Uterus (tissue), 4 donors: ENCODE data around the gene NOL12. TPM values are rescaled to one million over a fixed set of nuclear protein-coding genes. Genes with fewer than 3 reads are reported as not detected.

Experiments used
- DNase-seq, 2 donors: peaks; one replicate each; pipeline ENCODE4 v3.0.0-alpha.2; 2019 to 2020
- H3K27ac ChIP-seq, 2 donors: fragments of 200-600 bp; sonication (generic); 1 replicate in 1 of 2; 2 replicates in 1 of 2; pipeline ENCODE4 v1.5.1; 2016 to 2018
- H3K27me3 ChIP-seq, 2 donors: fragments of 200-600 bp; sonication (generic); one replicate each; pipeline ENCODE4 v1.5.1; 2018 to 2019; ENCODE audit warnings: control low read depth in 1 of 2
- H3K36me3 ChIP-seq, 2 donors: fragments of 200-600 bp; sonication (generic); one replicate each; pipeline ENCODE4 v1.5.1; 2019; ENCODE audit warnings: control low read depth in 1 of 2
- H3K4me1 ChIP-seq, 2 donors: fragments of 200-600 bp; sonication (generic); one replicate each; pipeline ENCODE4 v1.5.1; 2018 to 2019; ENCODE audit warnings: control low read depth in 1 of 2
- H3K4me3 ChIP-seq, 2 donors: fragments of 200-600 bp; sonication (generic); 1 replicate in 1 of 2; 2 replicates in 1 of 2; pipeline ENCODE4 v1.5.1; 2018 to 2019; ENCODE audit warnings: mild to moderate bottlenecking in 1 of 2
- H3K9me3 ChIP-seq, 2 donors: fragments of 200-600 bp; sonication (generic); one replicate each; pipeline ENCODE4 v1.5.1; 2019; ENCODE audit warnings: control low read depth in 1 of 2
- POLR2A ChIP-seq, 2 donors: fragments of 450-650 bp; IDR thresholded peaks; one replicate each; pipeline ENCODE4 v1.6.1; 2016; ENCODE audit warnings: antibody characterized with exemption in 2 of 2, mild to moderate bottlenecking in 1 of 2, moderate library complexity in 1 of 2
- intact Hi-C: fragments of 100-400 bp; cut with DNase I; formaldehyde crosslinking; loops from one replicate; pipeline ENCODE4 v1.15.1; 2023; ENCODE audit warnings: low total_unique reads
- total RNA-seq, 4 donors: library from RNA; depleted of rRNA in 3 of 4; stranded (reverse); fragments of >200 nt in 3 of 4; gene quantifications; one replicate each; pipeline versions ENCODE4 v1.1.0 to v1.2.4, GENCODE V29; 2014 to 2023
- TF ChIP-seq, protein P1 (sequence below), 4 experiments: fragments of 200-600 bp in 2 of 4; fragments of 450-650 bp in 2 of 4; sonication (generic) in 2 of 4; IDR thresholded peaks; one replicate each; pipeline ENCODE4 v1.5.1; 2016 to 2019; ENCODE audit warnings: antibody characterized with exemption in 4 of 4, mild to moderate bottlenecking in 2 of 4, moderate library complexity in 1 of 4
- donor health status: DM: yes; HTN: yes; CAD: no.

The NOL12 gene
- total RNA-seq, 4 donors from 2014 or later, result 11.8 to 74.3 (median 20.9) TPM

DNA sequence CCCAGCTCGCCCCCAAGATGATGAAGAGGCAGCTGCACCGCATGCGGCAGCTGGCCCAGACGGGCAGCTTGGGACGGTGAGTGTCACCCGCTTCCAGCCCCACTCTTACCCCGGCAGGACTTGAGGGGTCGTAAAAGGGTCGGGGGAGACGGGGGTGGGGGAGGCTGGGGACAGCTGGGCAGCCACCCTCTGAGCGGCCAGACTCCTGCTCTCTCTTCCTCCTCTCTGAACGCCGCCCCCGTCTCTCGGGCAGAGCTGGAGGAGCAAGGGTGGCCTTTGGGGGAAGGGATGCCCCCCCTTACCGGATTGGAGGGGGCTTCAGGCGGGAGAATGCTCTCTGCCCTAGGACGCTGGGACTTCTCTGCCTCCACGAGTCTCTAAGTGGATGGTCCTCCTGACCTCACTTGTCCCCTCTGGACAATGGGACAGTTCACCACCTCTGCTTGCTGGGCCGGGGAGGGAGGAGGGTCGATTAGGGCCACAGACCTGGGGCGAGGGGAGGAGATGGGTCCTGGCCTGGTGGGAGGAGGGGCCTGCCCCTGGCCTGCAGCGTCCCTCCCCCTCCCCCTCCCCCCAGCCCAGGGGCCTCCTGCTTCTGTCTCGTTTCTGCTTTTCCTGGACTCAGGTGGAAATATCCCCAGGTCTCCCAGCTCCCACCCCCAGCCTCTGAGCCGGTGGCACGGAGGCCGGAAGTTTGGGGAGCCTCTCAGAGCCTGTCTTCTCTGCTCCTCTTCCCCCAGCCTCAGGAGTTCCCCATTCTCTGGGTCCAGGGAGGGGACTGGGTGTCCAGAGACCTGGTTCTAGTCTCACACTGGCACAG, 46.2 kb upstream of the NOL12 start:
- H3K27me3 ChIP-seq, result no peaks in the 10 kb centered on the region

DNA sequence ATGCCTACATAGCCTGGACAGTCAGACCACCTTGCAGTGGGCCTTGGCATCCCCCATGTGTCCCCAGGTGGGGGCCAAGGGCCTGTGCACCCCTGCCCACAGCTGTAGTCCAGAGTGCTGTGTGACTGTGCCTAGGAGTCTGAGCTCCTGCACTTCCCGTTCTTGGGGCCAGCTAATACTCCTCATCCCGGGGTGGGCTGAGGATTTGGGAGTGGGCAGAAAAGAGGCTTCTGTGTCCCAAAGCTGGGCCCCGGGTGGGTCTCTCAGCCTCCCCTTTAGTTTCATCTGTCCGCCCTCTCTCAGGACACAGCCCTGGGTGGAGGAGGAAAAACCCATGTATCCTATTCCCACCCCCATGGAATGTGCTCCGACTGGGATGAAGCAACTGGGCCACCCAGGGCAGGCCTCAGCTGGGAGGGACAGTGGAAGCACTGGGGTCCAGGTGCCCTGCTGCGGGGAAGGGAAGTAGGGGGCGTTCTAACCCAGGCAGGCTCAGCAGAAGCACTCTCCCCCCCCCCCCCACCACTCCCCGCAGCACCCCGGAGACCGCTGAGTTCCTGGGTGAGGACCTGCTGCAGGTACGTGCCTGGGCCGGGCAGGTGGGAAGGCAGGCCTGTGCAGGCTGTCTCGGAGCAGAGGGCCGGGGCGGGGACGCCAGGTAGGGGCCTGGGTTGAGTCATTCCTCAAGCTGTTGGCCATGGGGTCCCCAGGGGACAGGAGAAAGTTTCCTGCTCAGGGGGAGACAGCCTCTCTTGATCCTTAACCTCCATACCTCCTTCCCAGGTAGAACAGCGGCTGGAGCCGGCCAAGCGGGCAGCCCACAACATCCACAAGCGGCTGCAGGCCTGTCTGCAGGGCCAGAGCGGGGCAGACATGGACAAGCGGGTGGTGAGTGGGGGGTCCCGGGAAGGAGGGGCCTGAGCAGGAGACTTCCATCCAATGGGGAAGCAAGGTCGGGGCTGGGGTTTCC, 45.3 kb upstream of the NOL12 start:
- H3K27ac ChIP-seq, result peak overlapping the region in 1 of 2 donors; percentile 89
- no peaks in the 10 kb centered on the region for H3K27me3 ChIP-seq
- intact Hi-C loops, result loop anchor here (5.0 to 10.0 kb wide), 2 partner anchors 41 to 154 kb away; no protein-coding TSS in a partner anchor
- DNase-seq, result no peak
- no peaks in the 10 kb centered on the region for H3K36me3 ChIP-seq
- H3K9me3 ChIP-seq, result no peaks in the 10 kb centered on the region
- peaks cover 0 to 14% of the 10 kb centered on the region in 2 donors for H3K4me1 ChIP-seq
- TF ChIP-seq, protein P1, sequence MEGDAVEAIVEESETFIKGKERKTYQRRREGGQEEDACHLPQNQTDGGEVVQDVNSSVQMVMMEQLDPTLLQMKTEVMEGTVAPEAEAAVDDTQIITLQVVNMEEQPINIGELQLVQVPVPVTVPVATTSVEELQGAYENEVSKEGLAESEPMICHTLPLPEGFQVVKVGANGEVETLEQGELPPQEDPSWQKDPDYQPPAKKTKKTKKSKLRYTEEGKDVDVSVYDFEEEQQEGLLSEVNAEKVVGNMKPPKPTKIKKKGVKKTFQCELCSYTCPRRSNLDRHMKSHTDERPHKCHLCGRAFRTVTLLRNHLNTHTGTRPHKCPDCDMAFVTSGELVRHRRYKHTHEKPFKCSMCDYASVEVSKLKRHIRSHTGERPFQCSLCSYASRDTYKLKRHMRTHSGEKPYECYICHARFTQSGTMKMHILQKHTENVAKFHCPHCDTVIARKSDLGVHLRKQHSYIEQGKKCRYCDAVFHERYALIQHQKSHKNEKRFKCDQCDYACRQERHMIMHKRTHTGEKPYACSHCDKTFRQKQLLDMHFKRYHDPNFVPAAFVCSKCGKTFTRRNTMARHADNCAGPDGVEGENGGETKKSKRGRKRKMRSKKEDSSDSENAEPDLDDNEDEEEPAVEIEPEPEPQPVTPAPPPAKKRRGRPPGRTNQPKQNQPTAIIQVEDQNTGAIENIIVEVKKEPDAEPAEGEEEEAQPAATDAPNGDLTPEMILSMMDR (IDR thresholded peaks at IDR 0.05), result no peak
- TF ChIP-seq POLR2A (IDR thresholded peaks at IDR 0.05), result no peak
- peak overlapping the region in 1 of 2 donors; percentile 63 for H3K4me3 ChIP-seq

More for the DNA sequence above, 46.2 kb upstream of the NOL12 start:
- no peak for TF ChIP-seq POLR2A (IDR thresholded peaks at IDR 0.05)
- TF ChIP-seq, protein P1 (IDR thresholded peaks at IDR 0.05), result no peak
- DNase-seq, result no peak
- Histone ChIP-seq H3K4me1 (peaks cover 0 to 14% of the 10 kb centered on the region in 2 donors), H3K4me3 (peak overlapping the region; percentile 29 to 63), H3K36me3 (no peaks in the 10 kb centered on the region), H3K27ac (peak overlapping the region; percentile 43 to 89), H3K9me3 (no peaks in the 10 kb centered on the region)
- intact Hi-C loops, result loop anchor here (5.0 to 10.0 kb wide), 2 partner anchors 42 to 155 kb away; no protein-coding TSS in a partner anchor

DNA sequence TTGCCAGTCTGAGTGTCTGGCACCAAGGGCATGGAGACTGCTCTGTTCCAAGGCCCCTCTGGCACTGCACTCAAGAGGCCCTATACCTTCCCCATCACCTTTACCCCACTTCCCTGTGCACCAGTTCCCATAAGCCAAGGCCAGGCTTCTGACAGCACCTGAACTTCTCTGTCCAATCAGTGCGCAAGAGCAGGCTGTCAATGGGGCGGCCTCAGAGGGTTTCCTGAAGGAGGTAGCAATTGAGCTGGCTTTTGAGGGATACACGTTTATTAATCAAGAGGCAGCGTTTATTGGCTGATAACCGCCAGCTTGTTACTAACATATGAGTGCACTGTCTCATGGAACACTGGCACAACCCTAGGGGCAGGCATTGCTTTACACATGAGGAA, 44.6 kb upstream of the NOL12 start:
- no peaks in the 10 kb centered on the region for H3K9me3 ChIP-seq
- no peak overlapping the region for H3K27ac ChIP-seq
- H3K27me3 ChIP-seq, result no peaks in the 10 kb centered on the region
- no peaks in the 10 kb centered on the region for H3K36me3 ChIP-seq
- intact Hi-C loops, result loop anchor here (5.0 to 10.0 kb wide), 2 partner anchors 41 to 153 kb away; no protein-coding TSS in a partner anchor
- peaks cover 0 to 14% of the 10 kb centered on the region in 2 donors for H3K4me1 ChIP-seq
- no peak overlapping the region for H3K4me3 ChIP-seq
- no peak for DNase-seq
- no peak for TF ChIP-seq POLR2A (IDR thresholded peaks at IDR 0.05)
- TF ChIP-seq, protein P1 (IDR thresholded peaks at IDR 0.05), result no peak

DNA sequence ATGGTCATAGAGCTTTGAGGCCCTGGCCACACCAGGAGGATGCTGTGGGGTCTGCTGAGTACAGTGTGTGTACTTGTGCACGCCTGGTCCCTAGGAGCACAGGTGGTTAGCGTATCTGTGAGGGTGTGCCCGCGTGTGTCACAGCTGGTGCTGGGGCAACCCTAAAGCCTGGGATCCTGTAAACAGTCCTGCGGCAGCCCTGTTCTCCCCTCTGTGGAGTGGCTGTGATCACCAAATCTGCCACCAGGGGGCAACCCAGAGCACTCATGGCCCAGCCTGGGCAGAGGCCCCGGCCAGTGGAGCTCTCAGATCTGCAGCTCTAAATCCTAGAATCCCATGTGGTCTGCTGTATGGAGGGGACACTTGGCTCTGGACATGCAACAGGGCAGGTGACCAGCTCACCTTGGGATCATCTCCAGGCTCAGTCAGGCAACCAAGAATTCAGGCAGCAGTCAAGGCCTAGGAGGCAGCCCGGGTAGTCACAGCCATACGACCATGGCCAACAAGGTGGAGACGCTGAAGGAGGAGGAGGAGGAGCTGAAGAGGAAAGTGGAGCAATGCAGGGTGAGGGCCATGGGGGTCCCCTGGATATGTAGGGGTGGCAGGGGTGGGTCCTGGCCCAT, 42.8 kb upstream of the NOL12 start:
- Histone ChIP-seq H3K4me3 (no peak overlapping the region), H3K36me3 (no peaks in the 10 kb centered on the region), H3K9me3 (no peaks in the 10 kb centered on the region), H3K27ac (no peak overlapping the region), H3K4me1 (peaks cover 0 to 14% of the 10 kb centered on the region in 2 donors), H3K27me3 (no peaks in the 10 kb centered on the region)
- DNase-seq, result peak; percentile 86 to 89
- TF ChIP-seq, protein P1 (IDR thresholded peaks at IDR 0.05), result peak; percentile 87 to 93 (median 91)
- no peak for TF ChIP-seq POLR2A (IDR thresholded peaks at IDR 0.05)
- intact Hi-C loops, result loop anchor here (5.0 to 10.0 kb wide), 2 partner anchors 39 to 151 kb away; no protein-coding TSS in a partner anchor
